GM12892 (cell line): ENCODE results near the gene FBXO15.

Source experiments
- POLR2A ChIP-seq: IDR thresholded peaks from 2 replicates; pipeline ENCODE4 v1.6.1; 2011; ENCODE audit warnings: low read depth, low read length, control low read depth
- TAF1 ChIP-seq: IDR thresholded peaks from 2 replicates; pipeline ENCODE4 v1.6.1; 2011; ENCODE audit warnings: low read depth, mild to moderate bottlenecking, control low read depth, low read length, borderline replicate concordance

DNA sequence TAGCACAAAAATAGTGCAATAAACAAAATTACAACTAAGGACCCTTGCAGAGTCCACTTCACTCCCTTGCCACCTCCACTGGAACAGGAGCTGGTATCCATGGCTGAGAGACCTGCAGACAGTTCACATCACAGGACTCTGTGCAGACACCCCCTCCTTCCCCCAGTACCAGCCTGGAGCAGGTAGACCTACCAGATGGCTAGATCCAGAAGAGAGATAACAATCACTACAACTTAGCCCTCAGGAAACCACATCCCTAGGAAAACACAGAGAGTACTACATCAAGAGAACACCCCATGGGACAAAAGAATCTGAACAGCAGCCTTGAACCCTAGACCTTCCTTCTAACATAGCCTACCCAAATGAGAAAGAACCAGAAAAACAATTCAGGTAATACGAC lies 49.8 kb downstream of the FBXO15 start:
- TF ChIP-seq TAF1 = no peak
- TF ChIP-seq POLR2A = no peak
